Activated naive CD8-positive, alpha-beta T cell treated with anti-CD3 and anti-CD28 coated beads, Interleukin-2, amount 50 U/mL, for 16 hours (primary cell): Measurements from ENCODE around the gene ZIC5.

Experiments
- DNase-seq: peaks from one replicate; pipeline ENCODE4 v3.0.0-alpha.2; 2020; ENCODE audit warnings: low read depth, low spot score

ZIC5 gene

DNA sequence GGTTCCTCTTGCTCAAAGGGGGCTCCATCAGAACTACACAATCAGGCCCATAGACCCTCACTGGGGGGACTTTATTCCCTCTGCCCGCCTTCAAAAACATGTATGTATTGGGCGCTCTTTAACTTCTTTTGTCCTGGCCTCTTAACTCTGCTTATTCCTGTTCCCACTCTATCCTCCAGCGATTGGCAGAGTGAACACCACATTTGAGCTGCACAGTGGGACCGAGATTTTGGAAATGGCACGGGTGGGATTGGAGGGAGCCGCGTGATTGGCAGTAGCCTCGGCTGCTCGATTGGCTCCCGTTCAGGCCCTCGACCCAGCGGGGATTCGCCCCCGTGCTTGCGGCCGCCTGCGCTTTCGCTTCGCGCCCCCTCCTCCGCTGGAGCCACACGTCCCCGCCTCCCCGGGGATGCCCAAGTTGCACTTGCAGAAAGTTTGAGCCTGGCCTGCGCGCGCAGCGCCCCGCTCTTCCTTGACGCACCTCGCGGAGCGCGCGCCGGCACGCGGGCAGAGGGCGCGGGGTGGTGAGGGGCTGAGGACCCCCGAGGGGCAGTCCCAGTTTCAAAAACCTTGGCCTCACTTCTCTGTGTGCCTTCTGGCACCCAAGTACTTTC lies at the start of gene ZIC5:
Gene ZIC5 (minus strand): TSS at position 192 of the 614 bp plus-strand sequence. CDS start 164 bp downstream, at position 28.
- DNase-seq, result no peak

DNA sequence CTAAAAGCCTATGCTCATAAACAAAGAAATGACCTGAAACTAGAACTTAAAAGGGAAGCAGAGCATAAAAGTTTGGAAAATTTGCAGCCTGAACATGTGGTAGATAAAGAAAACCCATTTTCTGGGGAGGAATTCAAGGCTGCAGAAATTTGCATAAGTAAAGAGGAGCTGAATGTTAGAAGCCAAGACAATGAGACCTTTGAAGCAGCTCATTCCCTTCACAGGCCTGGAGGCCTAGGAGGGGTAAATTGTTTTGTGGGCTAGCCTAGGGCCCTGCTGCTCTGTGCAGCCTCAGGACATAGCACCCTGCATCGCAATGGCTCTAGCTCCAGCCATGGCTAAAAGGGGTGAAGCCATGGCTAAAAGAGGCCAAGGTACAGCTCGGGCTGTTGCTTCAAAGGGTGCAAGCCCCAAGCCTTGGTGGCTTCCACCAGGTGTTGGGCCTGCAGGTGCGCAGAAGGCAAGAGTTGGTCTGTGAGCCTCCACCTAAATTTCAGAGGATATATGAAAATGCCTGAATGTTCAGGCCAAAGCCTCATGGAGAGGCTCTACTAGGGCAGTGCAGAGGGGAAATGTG lies 48.3 kb upstream of the ZIC5 start:
- no peak for DNase-seq

DNA sequence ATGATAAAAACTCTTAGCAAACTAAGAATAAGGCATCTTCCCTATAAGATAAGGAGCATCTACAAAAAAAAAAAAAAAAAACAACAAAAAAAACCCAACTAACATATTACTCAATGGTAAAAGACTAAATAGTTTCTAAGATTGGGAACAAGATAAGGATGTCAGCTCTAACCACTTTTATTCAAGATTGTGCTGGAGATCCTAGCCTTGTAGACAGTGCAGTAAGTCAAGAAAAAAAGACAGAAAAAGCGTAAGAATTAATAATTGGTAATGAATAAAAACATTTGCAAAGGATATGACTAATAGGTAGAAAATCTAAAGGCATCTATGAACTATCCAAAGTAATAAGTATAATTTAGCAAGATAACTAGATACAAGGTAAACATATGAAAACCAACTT lies 43.1 kb upstream of the ZIC5 start:
- DNase-seq, result no peak

DNA sequence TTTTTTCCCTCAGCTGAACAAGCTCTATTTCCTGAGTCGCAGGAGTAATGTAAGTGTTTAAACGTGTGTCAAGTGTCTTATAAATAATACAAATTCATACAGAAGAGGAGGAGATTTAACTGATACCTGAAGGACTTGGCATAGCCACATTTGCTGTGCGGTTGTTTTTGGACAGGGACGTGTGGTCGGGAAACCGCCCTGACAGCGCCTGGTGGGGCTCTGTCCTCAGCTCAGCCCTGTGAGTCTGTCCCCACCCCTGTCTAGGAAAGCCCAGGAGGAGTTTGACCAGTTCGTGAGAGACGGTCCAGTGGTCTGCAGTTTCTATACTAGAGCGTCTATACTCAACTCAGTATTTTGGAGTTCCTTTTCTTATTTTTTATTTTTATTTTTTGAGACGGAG lies 26.7 kb upstream of the ZIC5 start:
- no peak for DNase-seq

DNA sequence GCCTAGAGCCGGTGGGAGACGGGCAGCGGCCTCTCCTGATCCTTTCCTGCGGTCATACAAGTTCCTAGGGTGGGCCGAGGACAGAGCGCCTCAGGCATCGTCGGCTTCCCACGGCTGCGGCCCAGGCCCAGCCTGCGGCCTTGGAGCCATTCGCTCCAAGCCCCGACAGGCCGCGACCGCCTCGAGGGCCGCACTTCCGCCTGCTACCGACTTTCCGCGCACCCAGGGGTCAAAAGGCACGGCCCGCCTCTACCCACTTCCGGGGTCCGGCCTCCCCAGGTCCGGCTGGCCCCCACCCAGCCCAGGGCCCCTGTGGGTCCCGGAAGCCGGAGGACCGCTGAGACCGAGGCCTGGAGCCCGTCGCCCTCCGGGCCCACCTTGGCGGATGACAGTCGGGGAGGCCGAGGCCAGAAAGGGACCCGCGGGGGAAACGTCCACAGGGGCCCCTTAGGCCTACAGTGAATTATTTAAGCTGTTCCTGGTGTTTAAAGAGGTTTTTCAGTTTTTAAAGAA lies 26.2 kb upstream of the ZIC5 start:
- DNase-seq, result no peak

- DNase-seq, result no peak
Measured at GRCh38 chr13:99996381-99996973, 24.9 kb upstream of the ZIC5 start.

GRCh38 chr13:99995589-99996380 lies 24.2 kb upstream of the ZIC5 start:
- DNase-seq, result no peak

- no peak for DNase-seq
Measured at GRCh38 chr13:99995104-99995588, 23.6 kb upstream of the ZIC5 start.

DNA sequence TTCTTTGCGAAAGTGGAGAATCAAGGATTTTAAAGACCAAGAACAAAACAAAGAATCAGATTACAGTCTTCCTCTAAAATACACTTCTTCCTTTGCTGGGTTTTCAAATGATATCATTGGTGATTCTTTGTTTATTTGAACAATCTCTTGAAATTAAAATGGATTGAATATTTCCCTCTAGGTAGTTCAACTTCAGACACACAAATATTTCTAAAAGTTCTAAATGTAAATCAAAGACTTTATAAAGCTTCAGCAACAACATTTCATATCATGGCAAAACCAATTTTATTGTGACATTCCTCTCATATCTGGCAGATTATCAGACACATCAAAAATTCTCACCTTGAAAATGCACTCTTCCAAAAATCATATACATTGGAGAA lies 23.1 kb upstream of the ZIC5 start:
- no peak for DNase-seq

DNA sequence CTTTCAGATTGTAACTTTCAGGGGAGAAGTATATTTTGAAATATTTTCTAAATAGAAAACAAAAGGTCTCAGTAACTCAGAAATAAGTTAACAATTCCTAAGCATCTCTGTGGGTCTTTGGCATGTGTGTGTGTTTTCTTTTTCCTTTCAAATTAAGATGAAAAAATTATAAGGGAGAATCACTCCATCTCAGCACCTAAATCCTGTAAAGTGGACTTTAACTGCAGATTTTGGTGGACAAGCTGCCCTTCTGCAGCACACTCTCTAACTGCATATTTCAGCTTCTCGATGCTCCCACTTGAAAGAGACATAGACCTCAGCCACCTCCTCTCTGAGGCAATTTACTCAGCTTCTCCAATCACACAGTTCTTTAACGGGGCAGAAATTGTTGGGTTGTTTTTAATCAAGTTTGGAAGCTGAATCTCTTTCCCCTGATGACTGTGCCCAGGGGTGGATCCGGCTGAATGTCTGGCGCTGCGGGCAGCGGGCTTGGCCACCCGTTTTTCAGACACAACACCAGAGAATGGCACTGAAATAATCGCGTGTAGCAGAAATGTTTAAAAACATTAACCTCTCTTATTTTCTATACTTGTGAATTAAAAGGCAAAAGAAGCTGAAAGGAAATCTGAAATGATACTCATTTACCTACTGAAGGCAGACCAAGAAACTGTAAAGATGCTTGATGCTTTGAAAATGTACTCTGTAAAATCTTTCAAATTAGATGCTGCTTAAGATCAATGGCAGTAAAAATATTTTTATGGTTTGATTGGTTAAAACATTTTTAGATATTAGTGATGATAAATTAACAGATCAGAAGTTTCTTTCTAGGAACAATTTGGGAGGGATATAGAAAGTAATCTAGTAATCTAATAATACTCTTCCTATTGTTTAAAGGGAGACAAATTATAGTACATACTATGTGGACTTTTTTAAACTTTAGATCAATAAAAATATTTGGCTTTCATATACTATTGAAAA lies 22.4 kb upstream of the ZIC5 start:
- no peak for DNase-seq

- no peak for DNase-seq
Measured at GRCh38 chr13:99992949-99993351, 21.4 kb upstream of the ZIC5 start.

- no peak for DNase-seq
Measured at GRCh38 chr13:99991828-99992775, 20.5 kb upstream of the ZIC5 start.

DNA sequence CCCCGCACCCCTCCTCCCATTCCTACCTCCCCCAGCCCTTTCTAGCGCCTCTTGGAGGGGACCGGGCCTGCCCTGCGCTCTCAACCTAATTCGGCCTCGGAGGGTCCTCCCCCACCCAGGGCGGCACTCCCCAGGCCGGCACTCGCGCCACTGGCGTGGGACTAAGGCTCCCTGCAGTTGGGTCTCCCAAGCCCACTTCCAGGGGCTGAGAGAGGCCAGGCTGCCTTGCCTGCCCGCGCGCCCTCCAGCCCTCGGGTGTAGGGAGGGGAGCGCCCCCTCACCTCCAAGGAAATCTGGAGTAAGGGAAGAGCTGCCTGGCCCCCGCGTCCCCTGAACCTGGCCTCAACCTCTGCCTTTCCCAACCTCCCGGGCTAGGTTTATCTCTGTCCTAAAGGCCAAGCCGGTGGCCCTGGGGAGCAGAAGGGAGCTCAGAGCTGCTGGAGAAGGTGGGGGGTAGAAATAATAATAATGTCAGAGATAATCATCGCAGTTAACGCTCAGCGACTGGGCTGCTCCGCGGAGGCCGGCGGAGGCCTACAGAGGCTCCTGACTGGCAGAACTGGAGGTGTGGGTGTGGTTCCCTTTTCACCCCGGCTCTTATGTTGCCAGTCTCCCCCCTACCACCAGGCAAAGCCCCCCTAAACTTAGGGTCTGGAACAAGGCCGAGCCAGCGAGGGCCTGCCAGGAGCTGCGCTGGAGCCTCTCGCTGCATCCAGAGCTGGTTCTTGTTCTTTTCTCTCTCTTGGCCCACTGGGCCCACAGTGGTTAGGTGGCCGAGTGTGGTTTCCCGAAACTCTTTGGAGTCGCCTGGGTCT lies 19.7 kb upstream of the ZIC5 start:
- no peak for DNase-seq

- no peak for DNase-seq
Measured at GRCh38 chr13:99990126-99990977, 18.8 kb upstream of the ZIC5 start.

DNA sequence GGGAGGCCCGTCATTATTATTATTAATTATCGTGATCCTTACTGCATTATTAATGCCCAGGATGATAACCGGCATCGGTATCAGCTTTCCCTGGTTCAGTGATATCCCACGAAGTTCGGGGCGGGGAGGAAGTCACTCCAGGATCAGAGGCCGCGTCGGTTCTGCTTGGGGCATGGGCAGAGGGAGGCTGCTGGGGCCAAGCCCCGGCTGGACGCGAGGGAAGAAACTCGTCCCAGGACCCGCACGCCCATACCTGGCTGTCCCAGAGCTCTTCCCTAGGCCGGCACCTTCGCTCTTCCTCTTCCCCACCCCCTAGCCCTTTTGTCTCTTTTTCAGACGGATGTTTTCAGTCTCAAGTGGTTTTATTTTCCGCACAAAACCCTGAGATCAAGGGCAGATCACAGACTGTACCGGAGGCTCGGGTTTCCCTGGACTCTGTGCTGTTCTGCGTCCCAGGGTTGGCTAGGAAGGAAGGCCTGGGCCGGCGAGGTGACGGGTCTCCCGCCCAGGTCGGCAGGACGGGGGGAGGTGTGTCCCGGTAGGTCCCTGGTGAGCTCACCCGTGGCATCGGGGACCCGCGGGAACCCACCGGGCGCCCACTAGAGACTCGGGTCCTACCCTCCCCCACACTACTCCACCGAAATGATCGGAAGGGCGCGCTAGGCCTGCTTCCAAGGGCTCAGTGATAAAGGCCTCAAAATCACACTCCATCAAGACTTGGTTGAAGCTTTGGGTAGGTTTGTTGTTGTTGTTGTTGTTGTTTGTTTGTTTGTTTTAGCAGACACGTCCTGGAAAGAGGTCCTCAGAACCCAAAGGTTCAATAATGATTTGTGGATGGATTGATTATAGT lies 17.9 kb upstream of the ZIC5 start:
- DNase-seq, result no peak

- no peak for DNase-seq
Measured at GRCh38 chr13:99988529-99989275, 17.1 kb upstream of the ZIC5 start.
